Caco-2 (cell line): ENCODE results near the gene ISOC2. TPM values are rescaled to one million over a fixed set of nuclear protein-coding genes. Genes with fewer than 3 reads are reported as not detected.
A peak's percentile ranks its signal among the peaks of the same experiment; 100 is the strongest.

Experiments used
- BruUV-seq: library from RNA; stranded (reverse); fragments of 400-500 nt; replicated peaks from 2 replicates; lab custom pipeline; 2021; lab: Mats Ljungman, UMichigan
- CTCF ChIA-PET: fragments of 300-600 bp; sonication (Branson Sonifier 250); formaldehyde crosslinking; loops from one replicate; lab custom pipeline; 2022; ENCODE audit warnings: antibody characterized with exemption; lab: Charles Lee
- POLR2A ChIA-PET: fragments of 300-600 bp; sonication (Branson Sonifier 250); formaldehyde crosslinking; loops from one replicate; lab custom pipeline; 2022; ENCODE audit warnings: antibody characterized with exemption; lab: Charles Lee
- DNase-seq, 2 experiments: peaks; one replicate each; pipeline versions ENCODE4 v3.0.0 to v3.0.0-alpha.2; 2020 to 2022
- H3K27me3 ChIP-seq: replicated peaks from 2 replicates; pipeline ENCODE4 v1.6.0; 2011; ENCODE audit warnings: low read length; ENCODE audit not compliant: control insufficient read depth, insufficient read depth
- H3K36me3 ChIP-seq: 2 replicates; pipeline ENCODE4 v1.5.1; 2011; ENCODE audit warnings: low read length; ENCODE audit not compliant: control insufficient read depth, insufficient read depth
- H3K4me1 ChIP-seq: fragments of 250-450 bp; sonication (Bioruptor Pico); 2 replicates; pipeline ENCODE4 v1.5.1; 2020; ENCODE audit warnings: mild to moderate bottlenecking
- H3K4me3 ChIP-seq: 2 replicates; pipeline ENCODE4 v1.5.1; 2011; ENCODE audit warnings: low read depth, mild to moderate bottlenecking, control low read depth, low read length
- H3K9me3 ChIP-seq: fragments of 250-450 bp; sonication (Bioruptor Pico); 2 replicates; pipeline ENCODE4 v1.5.1; 2020; ENCODE audit warnings: mild to moderate bottlenecking, moderate library complexity
- H3K27ac Mint-ChIP-seq: one replicate; pipeline ENCODE4 v1.8.0; 2022; ENCODE audit warnings: mixed read lengths; ENCODE audit not compliant: unreplicated experiment
- H3K27me3 Mint-ChIP-seq: one replicate; pipeline ENCODE4 v1.8.0; 2022; ENCODE audit warnings: mixed read lengths; ENCODE audit not compliant: insufficient read depth, unreplicated experiment
- H3K36me3 Mint-ChIP-seq: one replicate; pipeline ENCODE4 v1.8.0; 2022; ENCODE audit warnings: mild to moderate bottlenecking, mixed read lengths; ENCODE audit not compliant: insufficient read depth, unreplicated experiment
- H3K4me1 Mint-ChIP-seq: one replicate; pipeline ENCODE4 v1.8.0; 2022; ENCODE audit warnings: low read depth, mixed read lengths; ENCODE audit not compliant: unreplicated experiment
- H3K4me3 Mint-ChIP-seq: one replicate; pipeline ENCODE4 v1.8.0; 2022; ENCODE audit warnings: mild to moderate bottlenecking, moderate library complexity, mixed read lengths; ENCODE audit not compliant: unreplicated experiment
- H3K9me3 Mint-ChIP-seq: one replicate; pipeline ENCODE4 v1.8.0; 2022; ENCODE audit warnings: mixed read lengths; ENCODE audit not compliant: unreplicated experiment
- intact Hi-C: fragments of 100-400 bp; cut with micrococcal nuclease; formaldehyde crosslinking; loops from one replicate; pipeline ENCODE4 v1.10.0; 2022; ENCODE audit not compliant: unreplicated experiment
- total RNA-seq: library from RNA; stranded (reverse); gene quantifications from 2 replicates; pipeline ENCODE4 v1.2.3, GENCODE V29; 2022
- TF ChIP-seq, protein P1 (sequence below), 2 experiments: fragments of 200-600 bp in 1 of 2; IDR thresholded peaks; 1 replicate in 1 of 2; 2 replicates in 1 of 2; pipeline versions ENCODE4 v1.5.1 to v1.8.0; 2011 to 2022; ENCODE audit warnings: antibody characterized with exemption in 1 of 2, control low read depth in 1 of 2, inconsistent platforms in 1 of 2, low read depth in 1 of 2, low read length in 1 of 2, mild to moderate bottlenecking in 1 of 2, moderate library complexity in 1 of 2; ENCODE audit not compliant: insufficient read depth in 1 of 2, severe bottlenecking in 1 of 2, unreplicated experiment in 1 of 2

Gene ISOC2
- total RNA-seq, 1 experiment from 2014 or later = 40.6 TPM

DNA sequence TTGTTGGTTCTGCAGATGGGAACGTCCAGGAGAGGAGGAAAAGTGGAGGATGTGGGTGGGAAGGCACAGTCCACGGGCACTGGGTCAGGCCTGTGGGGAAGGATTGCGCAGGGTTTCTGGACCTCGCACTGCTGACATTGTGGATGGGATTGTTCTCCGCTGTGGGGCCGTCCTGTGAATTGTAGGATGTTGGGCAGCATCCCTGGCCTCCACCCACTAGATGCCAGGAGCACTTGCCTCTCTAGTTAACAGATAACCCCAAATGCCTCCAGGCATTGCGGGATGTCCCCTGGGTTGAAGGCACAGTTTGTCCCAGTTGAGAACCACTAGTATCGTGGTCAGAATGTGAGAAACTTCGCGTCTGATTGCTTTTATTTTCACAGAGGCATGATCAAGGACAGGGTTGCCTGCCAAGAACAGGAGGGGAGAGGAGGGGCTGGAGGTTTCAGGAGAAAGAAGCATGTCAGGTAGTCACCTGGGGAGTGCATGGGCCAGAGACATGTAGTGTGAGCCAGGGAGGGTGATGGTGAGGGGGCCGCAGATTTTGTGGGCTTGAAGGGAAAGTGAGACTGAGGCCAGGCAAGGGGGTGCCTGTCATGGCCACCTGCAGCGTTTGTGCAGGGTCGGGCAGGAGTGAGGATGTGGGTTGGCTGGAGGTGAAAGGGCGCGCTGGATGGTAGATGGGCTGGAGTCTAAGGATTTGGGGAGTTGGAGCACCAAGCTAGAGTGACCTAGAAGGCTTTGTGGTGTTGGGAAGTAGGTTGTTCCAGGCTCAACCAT lies 18.2 kb upstream of the ISOC2 start:
- Histone ChIP-seq H3K36me3 (no peaks in the 10 kb centered on the region; the same call in 1 of the 2 replicates), H3K4me3 (no peak overlapping the region), H3K9me3 (no peaks in the 10 kb centered on the region), H3K4me1 (peaks cover 14% of the 10 kb centered on the region), H3K27me3 (no peaks in the 10 kb centered on the region)
- CTCF ChIA-PET = interaction anchor here (0.9 kb wide), 1 partner anchor 12 kb away, joined by 4 read pairs; no protein-coding TSS in a partner anchor
- no peaks in the 10 kb centered on the region for H3K9me3 Mint-ChIP-seq
- peaks cover 24% of the 10 kb centered on the region for H3K36me3 Mint-ChIP-seq
- H3K27me3 Mint-ChIP-seq = no peaks in the 10 kb centered on the region
- BruUV-seq = no TSS peak
- POLR2A ChIA-PET = interaction anchor here (0.6 kb wide), 1 partner anchor 118 kb away, joined by 3 read pairs; no protein-coding TSS in a partner anchor
- intact Hi-C loops = no loop called here
- peaks cover 19% of the 10 kb centered on the region for H3K4me1 Mint-ChIP-seq
- no peak overlapping the region for H3K27ac Mint-ChIP-seq
- no peak for DNase-seq
- TF ChIP-seq, protein P1, sequence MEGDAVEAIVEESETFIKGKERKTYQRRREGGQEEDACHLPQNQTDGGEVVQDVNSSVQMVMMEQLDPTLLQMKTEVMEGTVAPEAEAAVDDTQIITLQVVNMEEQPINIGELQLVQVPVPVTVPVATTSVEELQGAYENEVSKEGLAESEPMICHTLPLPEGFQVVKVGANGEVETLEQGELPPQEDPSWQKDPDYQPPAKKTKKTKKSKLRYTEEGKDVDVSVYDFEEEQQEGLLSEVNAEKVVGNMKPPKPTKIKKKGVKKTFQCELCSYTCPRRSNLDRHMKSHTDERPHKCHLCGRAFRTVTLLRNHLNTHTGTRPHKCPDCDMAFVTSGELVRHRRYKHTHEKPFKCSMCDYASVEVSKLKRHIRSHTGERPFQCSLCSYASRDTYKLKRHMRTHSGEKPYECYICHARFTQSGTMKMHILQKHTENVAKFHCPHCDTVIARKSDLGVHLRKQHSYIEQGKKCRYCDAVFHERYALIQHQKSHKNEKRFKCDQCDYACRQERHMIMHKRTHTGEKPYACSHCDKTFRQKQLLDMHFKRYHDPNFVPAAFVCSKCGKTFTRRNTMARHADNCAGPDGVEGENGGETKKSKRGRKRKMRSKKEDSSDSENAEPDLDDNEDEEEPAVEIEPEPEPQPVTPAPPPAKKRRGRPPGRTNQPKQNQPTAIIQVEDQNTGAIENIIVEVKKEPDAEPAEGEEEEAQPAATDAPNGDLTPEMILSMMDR (IDR thresholded peaks at IDR 0.05; ENCODE audit: insufficient read depth in 1 of 2, low read depth in 1 of 2, low read length in 1 of 2, severe bottlenecking in 1 of 2, unreplicated experiment in 1 of 2) = no peak
- no peak overlapping the region for H3K4me3 Mint-ChIP-seq

DNA sequence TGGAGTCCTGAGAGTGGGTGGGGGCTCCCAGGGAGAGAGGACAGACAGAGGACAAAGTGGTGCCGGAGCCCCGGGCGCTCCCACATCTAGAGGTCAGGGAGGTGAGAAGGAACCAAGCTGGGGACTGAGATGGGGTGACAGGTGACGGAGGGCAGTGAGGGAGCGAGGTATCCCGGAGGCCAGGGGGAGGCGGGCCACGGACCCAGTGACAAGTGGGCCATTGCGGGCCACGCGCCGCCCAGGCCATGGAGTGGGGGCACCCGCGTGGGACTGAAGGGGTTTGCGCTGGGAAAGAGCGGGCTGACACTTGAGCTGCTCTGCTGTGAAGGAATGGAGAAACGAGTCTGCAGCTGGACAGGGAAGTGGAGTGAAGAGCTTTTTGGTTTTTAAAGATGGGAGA lies 17.6 kb upstream of the ISOC2 start:
- ChIA-PET POLR2A (interaction anchor here (0.6 kb wide), 1 partner anchor 118 kb away, joined by 3 read pairs; no protein-coding TSS in a partner anchor), CTCF (interaction anchor here (0.9 kb wide), 1 partner anchor 12 kb away, joined by 4 read pairs; no protein-coding TSS in a partner anchor)
- H3K27ac Mint-ChIP-seq = peak overlapping the region; percentile 36
- H3K4me3 Mint-ChIP-seq = no peak overlapping the region
- Histone ChIP-seq H3K4me3 (no peak overlapping the region), H3K27me3 (no peaks in the 10 kb centered on the region), H3K9me3 (no peaks in the 10 kb centered on the region), H3K36me3 (no peaks in the 10 kb centered on the region; the same call in 1 of the 2 replicates), H3K4me1 (peaks cover 14% of the 10 kb centered on the region)
- no TSS peak for BruUV-seq
- intact Hi-C loops = no loop called here
- H3K36me3 Mint-ChIP-seq = peaks cover 19% of the 10 kb centered on the region
- peaks cover 19% of the 10 kb centered on the region for H3K4me1 Mint-ChIP-seq
- TF ChIP-seq, protein P1 (IDR thresholded peaks at IDR 0.05; ENCODE audit: insufficient read depth in 1 of 2, low read depth in 1 of 2, low read length in 1 of 2, severe bottlenecking in 1 of 2, unreplicated experiment in 1 of 2) = no peak
- H3K9me3 Mint-ChIP-seq = no peaks in the 10 kb centered on the region
- H3K27me3 Mint-ChIP-seq = no peaks in the 10 kb centered on the region
- no peak for DNase-seq

DNA sequence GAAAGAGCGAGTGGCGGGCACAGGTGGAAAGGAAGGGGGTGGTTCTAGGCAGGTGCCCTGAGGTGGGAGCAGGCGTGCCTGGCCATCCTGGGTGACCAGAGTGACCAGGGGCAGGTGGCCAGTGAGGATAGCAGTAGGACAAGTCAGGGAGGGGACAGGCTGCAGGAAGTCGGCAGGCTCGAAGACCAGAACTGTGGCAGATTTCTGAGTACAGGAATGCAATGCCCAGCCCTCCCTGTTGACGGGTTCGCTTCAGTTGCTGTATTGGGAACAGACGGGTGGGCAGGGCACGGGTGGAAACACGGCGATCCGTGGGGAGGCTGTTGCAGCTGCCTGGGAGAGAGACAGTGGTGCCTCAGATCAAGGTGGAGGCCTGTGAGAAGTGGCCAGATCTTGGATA lies 16.9 kb upstream of the ISOC2 start:
- Histone ChIP-seq H3K27me3 (no peaks in the 10 kb centered on the region), H3K9me3 (no peaks in the 10 kb centered on the region), H3K4me1 (peaks cover 14% of the 10 kb centered on the region), H3K4me3 (no peak overlapping the region), H3K36me3 (no peaks in the 10 kb centered on the region)
- H3K27ac Mint-ChIP-seq = peak overlapping the region; percentile 36
- H3K9me3 Mint-ChIP-seq = no peaks in the 10 kb centered on the region
- no TSS peak for BruUV-seq
- DNase-seq = no peak
- POLR2A ChIA-PET = no interaction called here
- TF ChIP-seq, protein P1 (IDR thresholded peaks at IDR 0.05; ENCODE audit: insufficient read depth in 1 of 2, low read depth in 1 of 2, low read length in 1 of 2, severe bottlenecking in 1 of 2, unreplicated experiment in 1 of 2) = no peak
- H3K36me3 Mint-ChIP-seq = peaks cover 19% of the 10 kb centered on the region
- CTCF ChIA-PET = no interaction called here
- peak overlapping the region; percentile 94 for H3K4me3 Mint-ChIP-seq
- intact Hi-C loops = no loop called here
- H3K27me3 Mint-ChIP-seq = no peaks in the 10 kb centered on the region
- peaks cover 19% of the 10 kb centered on the region for H3K4me1 Mint-ChIP-seq
